DOHH2 (cell line): Measurements from ENCODE around the gene RCAN2.

Experiments
- H3F3A ChIP-seq: fragments of 200-600 bp; sonication (generic), shearing (Covaris generic); 2 replicates; pipeline ENCODE4 v1.6.0; 2016; ENCODE audit warnings: antibody characterized with exemption, mild to moderate bottlenecking; ENCODE audit not compliant: control insufficient read depth, insufficient read depth
- H3K27ac ChIP-seq: fragments of 200-600 bp; sonication (generic); 2 replicates; pipeline ENCODE4 v1.5.1; 2014; ENCODE audit warnings: low read depth, mild to moderate bottlenecking, low read length, moderate library complexity
- H3K27me3 ChIP-seq: fragments of 200-600 bp; sonication (generic); 2 replicates; pipeline ENCODE4 v1.6.1; 2014; ENCODE audit warnings: mild to moderate bottlenecking, low read length, mixed read lengths; ENCODE audit not compliant: control insufficient read depth
- H3K36me3 ChIP-seq: fragments of 200-600 bp; sonication (generic); 2 replicates; pipeline ENCODE4 v1.6.1; 2014; ENCODE audit warnings: mild to moderate bottlenecking, low read length, moderate library complexity, mixed read lengths; ENCODE audit not compliant: control insufficient read depth
- H3K4me1 ChIP-seq: fragments of 200-600 bp; sonication (generic); 2 replicates; pipeline ENCODE4 v1.6.1; 2014; ENCODE audit warnings: mild to moderate bottlenecking, low read length, mixed read lengths; ENCODE audit not compliant: control insufficient read depth
- H3K4me2 ChIP-seq: fragments of 200-600 bp; sonication (generic); 2 replicates; pipeline ENCODE4 v1.6.0; 2014; ENCODE audit warnings: mild to moderate bottlenecking, low read length, moderate library complexity
- H3K4me3 ChIP-seq: fragments of 200-600 bp; sonication (generic); 2 replicates; pipeline ENCODE4 v1.5.1; 2014; ENCODE audit warnings: mild to moderate bottlenecking, low read length, mixed read lengths
- H3K79me2 ChIP-seq: fragments of 200-600 bp; sonication (generic); 2 replicates; pipeline ENCODE4 v1.6.1; 2014; ENCODE audit warnings: mild to moderate bottlenecking, low read length, mixed read lengths; ENCODE audit not compliant: control insufficient read depth
- H3K9me2 ChIP-seq: fragments of 200-600 bp; sonication (generic); replicated peaks from 2 replicates; pipeline ENCODE4 v1.6.1; 2014; ENCODE audit warnings: mild to moderate bottlenecking, low read length, mixed read lengths; ENCODE audit not compliant: control insufficient read depth
- H3K9me3 ChIP-seq: fragments of 200-600 bp; sonication (generic); 2 replicates; pipeline ENCODE4 v1.6.1; 2014; ENCODE audit warnings: antibody characterized with exemption, low read length, mixed read lengths; ENCODE audit not compliant: control insufficient read depth, insufficient read depth
- H4K20me1 ChIP-seq: fragments of 200-600 bp; sonication (generic); 2 replicates; pipeline ENCODE4 v1.6.0; 2014; ENCODE audit warnings: low read depth, mild to moderate bottlenecking, antibody characterized with exemption, low read length, moderate library complexity; ENCODE audit not compliant: control insufficient read depth, insufficient read depth
- EZH2phosphoT487 ChIP-seq: fragments of 200-600 bp; sonication (generic); IDR thresholded peaks from 2 replicates; pipeline ENCODE4 v1.6.1; 2017; ENCODE audit warnings: borderline replicate concordance, mild to moderate bottlenecking, antibody characterized with exemption, low read length, moderate library complexity, mixed read lengths
- TF ChIP-seq, protein P1 (sequence below): fragments of 200-600 bp; sonication (generic); IDR thresholded peaks from one replicate; pipeline ENCODE4 v1.5.1; 2014; ENCODE audit warnings: antibody characterized with exemption, mild to moderate bottlenecking, low read depth, low read length; ENCODE audit not compliant: poor library complexity, severe bottlenecking

Gene RCAN2

DNA sequence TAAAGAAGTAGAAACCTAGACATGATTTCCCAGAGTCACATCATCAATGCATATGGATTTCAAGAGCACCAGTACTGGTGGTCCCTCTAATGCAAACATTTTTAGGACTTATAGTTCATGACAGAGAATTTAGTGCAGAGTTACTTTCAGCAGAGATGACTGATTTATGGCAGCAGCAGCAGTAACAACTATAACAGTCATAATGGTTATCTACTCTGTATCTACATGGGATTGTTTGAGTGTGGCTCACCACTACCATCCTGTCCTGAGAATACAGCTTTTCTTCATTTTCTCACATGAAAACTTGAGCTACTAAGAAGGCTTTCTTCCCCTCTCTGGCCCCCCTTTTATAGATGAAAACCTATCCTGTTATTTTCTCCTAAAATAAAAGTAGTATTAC is 192.0 kb downstream of the RCAN2 start:
- H3K36me3 ChIP-seq, result no peaks in the 10 kb centered on the region
- TF ChIP-seq, protein P1, sequence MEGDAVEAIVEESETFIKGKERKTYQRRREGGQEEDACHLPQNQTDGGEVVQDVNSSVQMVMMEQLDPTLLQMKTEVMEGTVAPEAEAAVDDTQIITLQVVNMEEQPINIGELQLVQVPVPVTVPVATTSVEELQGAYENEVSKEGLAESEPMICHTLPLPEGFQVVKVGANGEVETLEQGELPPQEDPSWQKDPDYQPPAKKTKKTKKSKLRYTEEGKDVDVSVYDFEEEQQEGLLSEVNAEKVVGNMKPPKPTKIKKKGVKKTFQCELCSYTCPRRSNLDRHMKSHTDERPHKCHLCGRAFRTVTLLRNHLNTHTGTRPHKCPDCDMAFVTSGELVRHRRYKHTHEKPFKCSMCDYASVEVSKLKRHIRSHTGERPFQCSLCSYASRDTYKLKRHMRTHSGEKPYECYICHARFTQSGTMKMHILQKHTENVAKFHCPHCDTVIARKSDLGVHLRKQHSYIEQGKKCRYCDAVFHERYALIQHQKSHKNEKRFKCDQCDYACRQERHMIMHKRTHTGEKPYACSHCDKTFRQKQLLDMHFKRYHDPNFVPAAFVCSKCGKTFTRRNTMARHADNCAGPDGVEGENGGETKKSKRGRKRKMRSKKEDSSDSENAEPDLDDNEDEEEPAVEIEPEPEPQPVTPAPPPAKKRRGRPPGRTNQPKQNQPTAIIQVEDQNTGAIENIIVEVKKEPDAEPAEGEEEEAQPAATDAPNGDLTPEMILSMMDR, result no peak
- no peak for TF ChIP-seq EZH2phosphoT487
- H3F3A ChIP-seq, result no peaks in the 10 kb centered on the region
- H3K4me1 ChIP-seq, result no peaks in the 10 kb centered on the region
- H3K27me3 ChIP-seq, result no peaks in the 10 kb centered on the region
- H4K20me1 ChIP-seq, result no peaks in the 10 kb centered on the region
- no peaks in the 10 kb centered on the region for H3K9me2 ChIP-seq
- H3K9me3 ChIP-seq, result no peaks in the 10 kb centered on the region
- H3K27ac ChIP-seq, result no peak overlapping the region
- no peaks in the 10 kb centered on the region for H3K79me2 ChIP-seq
- no peak overlapping the region for H3K4me3 ChIP-seq
- H3K4me2 ChIP-seq, result no peak overlapping the region

DNA sequence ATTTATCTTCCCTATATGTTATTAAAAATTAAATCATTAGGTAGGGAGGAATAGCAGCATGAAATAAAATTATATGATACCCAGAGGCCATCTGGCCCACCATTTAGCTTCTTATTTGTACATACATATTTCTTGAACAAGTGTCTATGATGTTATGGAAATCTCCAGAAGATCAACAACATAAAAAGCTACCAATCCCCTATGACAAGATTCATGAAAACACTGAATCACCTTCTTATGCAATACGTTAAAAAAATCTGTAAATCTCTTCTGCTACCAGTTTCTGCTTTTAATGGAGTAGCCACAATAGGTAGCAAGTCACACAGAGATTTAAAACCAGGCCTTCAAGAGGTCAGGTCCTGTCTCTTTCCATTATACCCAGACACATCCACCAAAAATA is 194.7 kb downstream of the RCAN2 start:
- H3K4me2 ChIP-seq, result no peak overlapping the region
- H3K9me3 ChIP-seq, result no peaks in the 10 kb centered on the region
- no peaks in the 10 kb centered on the region for H3K4me1 ChIP-seq
- no peaks in the 10 kb centered on the region for H3K9me2 ChIP-seq
- no peak for TF ChIP-seq EZH2phosphoT487
- TF ChIP-seq, protein P1, result no peak
- no peaks in the 10 kb centered on the region for H3F3A ChIP-seq
- H3K27me3 ChIP-seq, result no peaks in the 10 kb centered on the region
- no peaks in the 10 kb centered on the region for H3K36me3 ChIP-seq
- H4K20me1 ChIP-seq, result no peaks in the 10 kb centered on the region
- no peak overlapping the region for H3K27ac ChIP-seq
- H3K79me2 ChIP-seq, result no peaks in the 10 kb centered on the region
- H3K4me3 ChIP-seq, result no peak overlapping the region

DNA sequence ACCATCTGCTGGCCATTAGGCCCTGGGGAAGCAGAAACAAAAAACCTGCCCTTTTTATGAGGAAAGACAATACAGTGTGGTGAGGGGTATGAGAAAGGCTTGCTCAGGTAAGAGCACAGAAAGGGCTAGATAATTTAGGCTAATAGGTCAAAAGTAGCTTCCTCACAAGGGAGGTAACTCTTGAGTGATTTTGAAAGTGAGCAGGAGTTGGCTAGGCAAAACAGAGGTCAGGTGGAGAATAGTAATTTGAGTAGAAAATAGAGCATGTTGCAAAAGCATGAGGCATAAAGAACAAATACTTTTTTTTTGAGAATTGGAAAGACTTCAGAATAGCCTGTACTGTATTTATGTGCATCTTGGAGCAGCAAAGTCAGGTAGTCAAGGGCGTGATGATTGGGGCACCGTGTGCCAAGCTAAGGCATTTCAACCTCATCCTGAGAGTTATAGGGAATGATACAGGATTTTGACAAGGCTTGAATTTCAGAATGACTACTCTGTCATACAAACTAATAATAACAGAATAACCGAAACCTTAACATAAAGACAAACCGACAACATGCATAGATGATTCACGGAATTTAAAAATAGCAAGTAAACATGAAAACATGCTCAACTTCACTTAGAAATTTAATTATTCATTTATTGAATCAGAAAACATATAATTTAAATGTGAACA is 197.5 kb downstream of the RCAN2 start:
- Histone ChIP-seq H3K9me2 (no peaks in the 10 kb centered on the region), H4K20me1 (no peaks in the 10 kb centered on the region), H3K79me2 (no peaks in the 10 kb centered on the region), H3K27me3 (no peaks in the 10 kb centered on the region), H3K27ac (no peak overlapping the region), H3K4me3 (no peak overlapping the region), H3K4me2 (no peak overlapping the region), H3K9me3 (no peaks in the 10 kb centered on the region), H3K36me3 (no peaks in the 10 kb centered on the region), H3F3A (no peaks in the 10 kb centered on the region), H3K4me1 (peaks cover 6% of the 10 kb centered on the region)
- TF ChIP-seq, protein P1, result no peak
- no peak for TF ChIP-seq EZH2phosphoT487
